Activated T-cell treated with anti-CD3 and anti-CD28 coated beads for 4 hours (primary cell): Measurements from ENCODE around the gene MCTP1.
"Not testable (repeated sequence)": the region's sequence is repeated elsewhere in the genome, so short reads cannot be mapped to it uniquely, and the experiment has no call there.

Experiments used
- DNase-seq: peaks from one replicate; pipeline ENCODE4 v3.0.0-alpha.2; 2020

The MCTP1 gene

DNA sequence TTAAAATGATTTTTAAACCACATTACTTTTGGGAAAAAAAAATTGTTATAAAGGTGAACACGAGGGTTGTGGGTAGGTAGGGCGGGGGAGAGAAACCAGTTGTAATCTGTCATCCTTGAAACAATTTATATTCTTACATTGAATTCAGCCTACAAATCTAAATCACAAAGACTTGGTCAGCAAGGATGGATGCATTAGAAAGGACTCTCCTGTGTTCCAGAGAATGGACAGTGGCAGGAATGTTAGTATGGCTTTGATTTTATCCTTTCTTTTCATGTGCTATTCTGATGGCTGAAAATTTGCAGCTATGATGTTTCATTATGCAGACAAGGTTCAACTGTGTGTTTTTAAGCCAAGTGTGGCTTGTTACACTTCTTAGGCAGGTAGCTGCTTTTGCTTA lies 431.8 kb downstream of the MCTP1 start:
- DNase-seq, result no peak

DNA sequence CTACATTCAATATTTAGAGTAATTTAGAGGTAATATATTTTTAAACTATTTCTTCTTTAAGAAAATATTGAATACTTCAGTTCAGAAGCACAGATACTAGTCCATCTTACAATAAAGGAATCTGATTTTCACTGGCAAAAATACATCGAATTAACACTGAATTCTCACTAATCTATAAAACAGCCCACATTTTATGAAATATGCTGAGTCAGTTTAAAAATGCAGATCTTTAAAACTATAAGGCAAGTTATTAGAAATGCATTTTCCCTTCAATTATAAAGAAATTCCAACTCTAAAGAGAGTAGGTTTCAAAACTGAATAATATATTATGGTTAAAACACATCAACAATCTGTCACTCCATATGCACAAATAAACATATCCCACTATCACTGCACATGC lies 433.9 kb downstream of the MCTP1 start:
- DNase-seq, result no peak

DNA sequence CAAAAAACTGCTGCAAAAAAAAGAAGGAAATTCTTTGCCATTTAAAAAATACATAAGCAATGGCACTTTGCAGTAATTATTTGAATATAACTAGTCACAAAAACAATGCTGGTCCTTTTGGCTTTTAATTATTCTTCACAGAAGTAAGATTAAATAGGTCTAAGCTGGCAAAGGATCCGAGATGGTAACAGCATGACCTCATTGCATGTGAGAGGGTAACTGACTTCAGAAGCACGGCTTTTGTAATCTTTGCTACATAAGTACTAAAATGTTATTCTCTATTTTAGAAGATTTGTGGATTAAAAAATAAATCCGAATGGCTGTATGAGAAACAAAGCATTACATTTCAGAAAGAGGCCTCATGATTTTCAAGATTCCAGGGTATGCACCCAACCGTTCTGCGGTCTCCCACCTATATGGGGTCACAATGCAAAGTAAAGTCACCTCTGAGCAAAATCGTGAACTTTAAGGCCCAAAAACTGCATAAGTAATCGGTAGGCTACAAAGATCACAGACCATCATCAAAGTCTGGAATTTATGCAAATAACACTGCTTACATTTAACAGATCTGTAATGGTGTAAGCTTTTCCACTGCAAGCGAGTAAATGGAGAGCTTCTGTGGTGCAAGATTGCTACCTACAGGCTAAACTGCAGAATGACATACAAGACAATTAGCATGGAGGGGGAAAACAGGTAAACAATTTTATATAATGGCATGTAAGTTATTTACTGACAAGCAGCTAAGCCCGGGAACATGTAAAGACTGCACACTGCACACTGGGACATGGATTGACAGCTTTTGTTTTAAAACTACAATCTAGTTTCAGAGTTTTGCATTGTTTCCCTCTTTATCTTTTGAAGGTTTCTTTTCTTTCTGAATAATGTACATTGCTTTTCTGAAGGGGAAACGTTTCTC lies 434.8 kb downstream of the MCTP1 start:
- DNase-seq, result peak; percentile 7

DNA sequence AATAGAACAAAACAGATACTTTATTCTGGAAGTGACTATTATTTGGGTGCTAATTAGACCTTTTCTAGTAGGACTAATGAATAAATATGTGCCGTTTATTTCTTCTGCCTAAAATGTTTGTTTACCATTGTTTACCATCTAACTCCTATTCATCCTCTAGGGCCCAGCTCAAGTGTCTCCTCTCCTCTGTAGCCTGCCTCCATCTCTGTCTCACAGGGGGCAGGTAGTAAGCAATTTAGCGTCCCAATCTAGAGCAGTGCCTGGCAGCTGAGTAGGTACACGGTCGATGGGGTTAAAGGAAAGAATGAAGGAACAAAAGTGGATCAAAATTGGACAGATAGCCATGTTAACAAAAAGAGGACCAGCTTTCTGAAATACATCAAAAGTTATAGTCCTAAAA lies 435.6 kb downstream of the MCTP1 start:
- no peak for DNase-seq

DNA sequence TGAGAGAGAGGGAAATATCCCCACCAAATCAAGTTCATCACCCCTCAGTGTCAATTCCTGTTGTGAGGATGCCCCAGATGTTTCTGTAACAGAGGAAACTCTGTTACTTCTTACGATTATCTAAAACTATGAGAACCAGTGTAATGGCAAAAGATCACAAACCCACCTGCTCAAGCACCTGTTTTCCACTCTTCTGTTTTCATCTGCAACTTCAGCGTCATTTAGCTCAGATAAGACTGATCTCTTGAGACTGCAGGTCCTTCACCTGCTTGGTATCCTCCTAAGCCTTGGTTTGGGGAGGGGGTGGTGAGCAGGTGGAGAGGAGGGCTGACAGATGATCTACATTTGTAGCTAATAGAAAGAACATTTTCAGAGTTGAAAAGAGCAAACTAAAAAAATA lies 437.2 kb downstream of the MCTP1 start:
- no peak for DNase-seq

DNA sequence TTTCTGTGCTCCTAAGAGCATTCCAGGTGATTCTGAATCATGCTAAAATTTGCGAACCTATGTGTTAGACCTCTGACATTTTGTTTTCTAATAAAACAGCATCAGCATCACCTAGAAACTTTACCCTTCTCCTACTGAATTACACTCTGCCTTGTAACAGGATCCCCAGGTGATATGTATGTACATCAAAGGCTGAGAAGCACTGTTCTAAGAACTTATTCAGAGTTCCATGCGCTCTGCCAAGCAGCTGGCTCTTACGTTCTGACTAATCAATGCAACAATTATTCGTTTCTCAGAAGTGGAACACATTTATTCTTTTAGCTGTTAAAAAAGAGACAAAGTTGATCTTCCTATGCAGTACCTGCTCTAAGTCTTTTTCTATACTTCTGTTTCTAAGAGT lies 437.9 kb downstream of the MCTP1 start:
- DNase-seq, result no peak

DNA sequence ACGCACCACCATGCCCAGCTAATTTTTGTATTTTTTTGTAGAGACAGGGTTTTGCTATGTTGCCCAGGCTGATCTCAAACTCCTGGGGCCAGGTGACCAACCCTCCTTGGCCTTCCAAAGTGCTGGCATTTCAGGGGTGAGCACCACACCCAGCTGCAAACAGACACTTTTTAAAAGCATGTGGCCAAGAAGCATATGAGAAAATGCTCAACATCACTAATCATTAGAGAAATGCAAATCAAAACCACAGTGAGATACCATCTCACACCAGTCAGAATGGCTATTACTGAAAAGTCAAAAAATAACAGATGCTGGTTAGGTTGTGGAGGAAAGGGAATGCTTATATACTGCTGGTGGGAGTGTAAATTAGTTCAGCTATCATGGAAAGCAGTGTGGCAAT lies 439.2 kb downstream of the MCTP1 start:
- DNase-seq, result not testable (repeated sequence)

DNA sequence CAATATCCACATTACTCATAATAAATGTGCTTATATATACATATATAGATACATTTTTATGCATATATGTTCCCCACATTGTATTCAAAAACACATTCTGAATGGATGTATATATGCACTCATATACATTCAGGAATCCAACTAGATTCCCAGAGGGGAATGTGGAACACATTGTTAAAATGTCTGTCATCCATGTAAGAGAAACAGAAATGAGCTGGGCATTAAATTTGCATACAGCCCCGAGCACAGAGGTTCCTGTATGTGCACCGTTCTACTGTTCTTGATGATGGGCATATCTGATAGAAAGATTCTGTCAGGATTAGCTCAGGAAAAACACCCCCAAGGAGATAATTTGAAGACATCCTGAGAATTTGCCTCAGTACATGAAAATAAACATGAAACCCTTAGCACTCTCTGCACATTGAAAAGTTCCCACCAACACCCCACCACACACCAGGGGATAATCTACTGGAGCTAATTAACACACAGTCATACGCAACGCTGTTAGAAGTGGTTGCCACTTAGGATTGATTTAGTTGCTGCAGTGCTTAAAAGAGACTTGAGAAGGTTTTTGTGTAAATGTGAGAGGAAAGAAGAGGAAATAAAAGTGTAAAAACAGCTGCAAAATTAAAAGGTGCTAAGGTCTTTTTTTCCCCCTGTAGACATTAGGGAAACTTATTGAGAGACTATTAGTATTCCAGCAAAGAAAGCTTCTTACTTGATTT lies 443.1 kb downstream of the MCTP1 start:
- no peak for DNase-seq

DNA sequence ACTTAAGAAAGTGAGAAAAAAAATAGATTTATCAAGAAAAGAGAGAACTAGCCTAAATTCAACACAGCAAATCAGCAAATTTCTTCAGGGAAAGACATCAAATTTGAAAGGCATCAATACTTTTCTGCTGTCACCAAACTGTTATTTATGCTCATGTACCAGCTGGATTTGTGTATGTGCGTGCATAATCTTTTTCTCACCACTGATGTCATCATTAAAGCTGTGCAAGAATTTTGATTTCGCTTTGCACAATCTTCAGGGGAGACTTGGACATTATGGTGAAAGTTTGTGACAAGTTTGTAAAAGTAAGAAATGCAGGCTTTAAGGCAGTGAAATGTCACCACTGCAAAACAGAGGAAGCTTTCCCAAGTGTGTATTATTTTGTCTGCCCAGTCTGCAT lies 451.0 kb downstream of the MCTP1 start:
- DNase-seq, result no peak

DNA sequence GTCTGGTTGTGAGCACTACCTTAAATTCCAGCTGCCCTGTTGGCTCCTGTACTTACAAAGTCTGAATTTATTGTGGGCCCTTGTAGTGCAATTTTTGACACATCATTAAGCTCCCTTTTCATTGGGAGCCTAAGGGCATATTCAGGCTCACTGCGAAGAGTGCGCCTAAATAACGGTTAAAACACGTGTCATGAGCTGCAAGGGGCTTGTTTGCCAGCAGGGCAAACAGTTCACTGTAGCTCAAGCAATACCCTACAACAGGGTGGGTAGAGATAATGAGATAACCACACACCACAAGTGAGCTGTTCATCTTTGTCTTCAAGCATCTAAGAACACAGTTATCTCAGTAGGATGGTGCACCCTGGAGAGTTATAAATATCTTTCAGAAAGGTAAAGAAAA lies 452.2 kb downstream of the MCTP1 start:
- no peak for DNase-seq

DNA sequence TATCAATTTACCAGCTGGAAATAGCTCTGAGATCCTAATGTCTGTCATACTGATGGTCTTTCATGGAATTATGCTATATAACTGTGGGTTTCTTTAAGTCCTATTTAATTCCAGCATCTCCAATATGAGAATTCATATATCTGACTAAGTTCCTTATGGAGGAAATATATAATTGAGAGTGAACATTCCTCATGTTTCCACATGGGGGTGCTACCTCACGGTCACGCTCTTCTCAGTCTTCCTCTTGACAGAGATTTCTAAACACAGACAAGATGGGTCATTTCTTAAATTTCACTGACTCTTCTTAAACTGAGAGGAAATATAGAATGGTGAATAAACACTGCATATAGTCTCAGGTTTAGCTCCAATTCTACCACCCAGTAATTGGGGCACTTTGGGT lies 454.4 kb downstream of the MCTP1 start:
- DNase-seq, result no peak

DNA sequence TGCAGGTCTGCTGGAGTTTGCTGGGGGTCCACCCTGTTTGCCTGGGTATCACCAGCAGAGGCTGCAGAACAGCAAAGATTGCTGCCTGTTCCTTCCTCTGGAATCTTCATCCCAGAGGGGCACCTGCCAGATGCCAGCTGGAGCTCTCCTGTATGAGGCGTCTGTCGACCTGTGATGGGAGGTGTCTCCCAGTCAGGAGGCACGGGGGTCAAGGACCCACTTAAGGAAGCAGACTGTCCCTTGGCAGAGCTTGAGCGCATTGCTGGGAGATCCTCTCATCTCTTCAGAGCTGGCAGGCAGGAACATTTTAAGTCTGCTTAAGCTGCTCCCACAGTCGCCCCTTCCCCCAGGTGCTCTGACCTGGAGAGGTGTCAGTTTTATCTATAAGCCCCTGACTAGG lies 456.7 kb downstream of the MCTP1 start:
- not testable (repeated sequence) for DNase-seq

DNA sequence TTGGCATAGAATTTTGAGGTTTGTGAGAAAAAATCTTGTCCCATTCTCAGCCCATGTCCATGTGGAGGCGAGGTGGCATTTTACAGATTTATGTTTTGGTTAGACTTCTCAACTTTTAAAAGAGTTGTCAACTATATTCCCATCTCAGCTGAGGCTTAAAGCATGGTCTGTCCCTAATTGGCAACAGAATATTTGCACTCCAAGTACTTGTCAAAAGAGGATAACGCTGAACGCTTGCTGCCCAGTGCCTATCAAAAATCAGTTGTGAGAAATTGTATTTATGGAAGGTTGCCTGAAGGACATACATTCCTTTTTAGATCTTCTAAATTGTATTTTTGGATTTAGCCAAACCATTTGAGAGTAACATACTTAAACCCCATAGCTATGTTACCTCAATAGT lies 464.4 kb downstream of the MCTP1 start:
- DNase-seq, result no peak

DNA sequence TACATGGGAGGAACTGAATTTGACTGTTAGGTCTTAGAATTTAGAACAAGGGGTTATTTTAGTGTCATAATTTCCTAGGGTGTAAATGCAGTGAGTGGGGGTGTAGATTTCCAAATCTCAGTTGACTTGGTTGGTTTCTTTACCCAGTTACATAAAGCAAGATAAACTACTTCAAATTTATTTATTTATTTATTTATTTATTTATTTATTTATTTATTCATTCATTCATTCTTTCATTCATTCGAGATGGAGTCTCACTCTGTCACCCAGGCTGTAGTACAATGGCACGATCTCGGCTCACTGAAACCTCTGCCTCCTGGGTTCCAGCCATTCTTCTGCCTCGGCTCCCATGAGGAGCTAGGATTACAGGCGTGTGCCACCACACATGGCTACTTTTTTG lies 466.0 kb downstream of the MCTP1 start:
- DNase-seq, result no peak

DNA sequence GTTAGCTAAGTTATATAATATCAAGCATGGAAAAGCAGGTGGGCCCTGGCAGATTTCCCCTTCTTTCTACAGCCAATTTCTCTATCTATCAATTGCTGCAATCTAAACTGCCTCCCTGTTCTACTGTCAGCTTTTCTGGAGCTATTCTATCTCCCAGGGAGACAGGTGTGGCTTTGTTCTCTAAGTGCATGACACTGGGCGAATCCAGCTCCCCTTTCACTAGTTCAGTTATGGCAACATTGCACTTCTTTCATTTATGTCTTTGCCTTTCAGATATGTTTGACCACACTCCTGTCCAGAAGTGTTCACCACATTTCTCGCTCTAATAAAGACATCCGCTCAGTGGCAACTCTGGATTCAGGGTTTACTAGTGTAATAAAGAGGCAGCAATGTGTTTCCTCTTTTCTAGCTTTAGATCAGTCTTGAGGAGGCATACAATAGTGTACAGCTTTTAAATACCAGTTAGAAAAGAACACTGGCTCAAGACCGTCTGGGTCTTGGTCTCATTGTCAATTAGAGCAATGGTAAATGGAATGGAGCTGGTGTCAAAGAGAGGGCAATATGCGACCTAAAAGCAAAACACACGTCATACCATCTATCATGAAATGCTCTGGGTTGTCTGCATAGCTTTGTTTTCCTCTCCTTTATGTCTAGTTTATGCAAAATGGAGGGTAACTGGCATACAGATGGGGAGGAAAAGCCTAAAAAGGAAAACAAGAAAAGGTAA lies 469.4 kb downstream of the MCTP1 start:
- DNase-seq, result no peak

DNA sequence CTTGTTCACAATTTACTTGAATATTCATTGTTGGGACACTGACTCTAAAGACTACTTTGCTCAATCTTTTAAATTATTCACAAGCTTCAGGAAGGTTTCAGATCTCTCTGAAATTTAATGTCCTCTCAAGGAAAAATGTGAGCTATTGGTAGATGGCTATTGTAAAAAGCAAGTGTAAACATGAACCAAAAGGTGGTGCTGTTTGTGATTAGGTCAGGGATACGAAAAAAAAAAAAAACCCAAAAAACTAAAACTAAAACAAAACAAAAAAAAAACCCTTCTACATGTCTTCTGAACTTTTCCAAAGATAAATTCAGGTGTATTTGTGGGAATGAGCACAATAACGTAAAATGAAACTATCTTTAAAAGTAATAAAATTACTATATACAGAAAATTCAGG lies 472.7 kb downstream of the MCTP1 start:
- no peak for DNase-seq

DNA sequence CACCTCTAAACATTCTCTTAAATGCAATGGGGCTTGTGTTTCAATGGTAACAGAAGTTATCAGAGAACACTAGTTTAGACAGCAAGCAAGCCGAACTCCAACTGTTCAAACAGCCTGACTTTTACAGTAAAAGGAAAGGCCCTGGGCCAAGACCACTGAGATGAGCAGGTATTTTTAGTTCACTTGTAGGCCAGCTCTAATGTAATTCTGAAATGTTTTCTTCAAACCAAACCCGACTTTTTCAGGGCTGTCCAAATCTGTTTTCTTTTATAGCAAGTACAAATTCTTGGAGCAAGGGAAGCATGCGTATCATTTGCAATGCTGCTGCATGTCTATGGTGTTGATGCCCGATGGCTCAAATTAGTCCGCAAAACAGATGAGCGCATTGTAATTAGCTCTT lies 473.6 kb downstream of the MCTP1 start:
- no peak for DNase-seq

DNA sequence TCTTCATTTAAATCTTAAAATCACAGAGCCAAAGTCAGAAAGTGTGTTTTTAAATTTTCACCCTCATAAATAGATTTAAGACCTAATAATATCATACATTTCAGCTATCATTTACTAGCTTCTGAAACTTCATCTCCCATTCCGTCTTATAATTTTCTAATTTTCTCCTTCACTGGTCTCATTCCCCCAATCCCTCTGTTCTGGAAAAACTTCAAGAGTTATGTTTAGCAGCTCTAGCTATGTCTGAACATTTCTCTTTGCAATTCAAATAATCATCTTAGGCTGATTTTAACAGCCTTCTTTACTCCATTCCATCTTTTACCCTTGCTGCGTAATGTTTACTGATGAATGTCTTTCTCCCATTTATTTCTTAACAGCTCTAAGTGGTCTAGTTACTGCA lies 474.0 kb downstream of the MCTP1 start:
- DNase-seq, result no peak

DNA sequence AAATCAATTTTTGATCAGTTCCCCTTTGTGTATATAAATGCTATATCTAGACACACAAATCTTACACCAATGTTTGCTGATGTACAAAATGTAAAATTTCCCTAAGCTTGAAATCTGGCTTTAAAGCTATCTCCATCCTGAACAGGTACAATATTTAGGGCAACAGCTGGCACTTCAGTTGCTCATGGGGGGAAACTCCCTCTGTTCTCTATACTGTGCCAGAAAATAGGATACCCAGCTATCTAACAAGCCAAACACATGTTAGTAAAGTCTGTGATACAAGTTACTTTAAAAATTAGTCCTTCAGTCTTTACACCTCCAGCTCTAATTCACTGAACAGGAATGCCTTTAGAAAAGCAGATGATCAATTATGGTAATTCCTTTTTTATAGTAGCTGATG lies 474.6 kb downstream of the MCTP1 start:
- no peak for DNase-seq

DNA sequence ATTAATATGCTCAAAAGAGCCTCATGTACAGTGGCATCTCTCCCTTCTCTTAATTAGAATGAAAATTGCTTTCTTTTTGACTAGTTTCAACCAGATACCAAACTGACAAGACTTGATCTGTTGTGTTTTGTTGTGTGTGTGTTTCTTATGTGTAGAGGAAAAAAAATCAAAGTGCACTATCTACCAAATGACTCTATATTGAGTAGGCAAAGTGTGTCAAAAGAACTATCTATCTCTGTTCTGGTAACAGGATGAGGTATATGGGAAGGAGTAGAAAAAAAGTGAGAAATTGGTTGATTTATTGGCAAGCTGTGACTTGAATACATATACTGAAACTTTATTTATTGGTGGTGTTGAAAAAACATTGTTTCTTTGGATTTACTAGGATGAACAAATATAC lies 476.4 kb downstream of the MCTP1 start:
- DNase-seq, result no peak

DNA sequence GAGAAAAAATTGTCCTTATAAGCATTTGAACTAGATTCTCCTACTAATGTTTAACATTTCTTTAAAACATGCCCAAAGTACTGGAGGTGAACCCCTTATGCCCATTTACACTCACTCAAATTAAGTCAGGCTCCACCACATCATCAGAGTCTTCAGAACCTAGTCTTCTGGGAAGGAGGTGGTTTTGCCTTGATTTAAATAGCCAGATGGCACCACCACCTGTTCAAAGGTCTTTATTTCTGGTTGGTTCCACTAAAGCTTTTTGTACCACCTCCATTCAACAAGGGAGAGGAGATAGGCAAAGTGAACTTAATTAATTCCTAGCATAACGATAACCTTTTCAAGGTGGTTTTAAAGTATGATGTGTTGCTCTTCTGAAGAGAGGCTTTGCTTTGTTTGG lies 476.9 kb downstream of the MCTP1 start:
- no peak for DNase-seq

DNA sequence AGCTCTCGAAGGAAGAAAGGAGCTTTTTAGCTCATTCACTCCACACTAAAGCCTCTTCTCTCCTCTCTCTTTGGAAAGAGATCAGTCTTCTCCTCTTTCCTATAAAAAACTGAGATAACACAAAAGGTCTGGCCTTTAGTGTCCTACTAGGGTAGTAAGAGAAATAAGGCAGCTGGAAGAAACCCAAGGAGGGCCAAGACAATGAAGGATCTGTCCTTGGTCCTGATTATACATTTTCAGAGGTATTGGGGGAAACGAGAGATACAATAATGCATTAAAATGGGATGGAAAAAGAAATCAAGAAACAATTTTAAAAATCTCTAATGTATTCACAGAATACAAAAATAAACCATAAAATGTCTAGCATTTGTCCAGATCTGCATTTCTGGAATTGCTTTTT lies 482.4 kb downstream of the MCTP1 start:
- no peak for DNase-seq

DNA sequence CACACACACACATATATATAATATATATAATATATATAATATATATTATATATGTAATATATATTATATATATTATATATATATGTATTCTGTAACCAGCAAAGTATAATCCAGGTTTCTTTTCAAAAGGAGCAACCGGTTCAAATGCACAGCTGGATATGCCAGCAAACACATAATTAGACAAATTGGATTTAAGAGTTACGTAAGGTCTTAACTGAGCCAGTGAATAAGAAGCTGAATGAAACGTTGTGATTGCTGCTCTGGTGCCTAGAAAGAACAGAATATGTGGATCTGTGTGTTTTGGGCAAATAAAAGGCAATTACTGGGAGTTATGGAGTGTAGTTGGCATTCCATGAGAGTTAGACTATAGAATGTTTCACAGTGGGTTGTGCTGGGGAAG lies 488.3 kb downstream of the MCTP1 start:
- DNase-seq, result no peak

DNA sequence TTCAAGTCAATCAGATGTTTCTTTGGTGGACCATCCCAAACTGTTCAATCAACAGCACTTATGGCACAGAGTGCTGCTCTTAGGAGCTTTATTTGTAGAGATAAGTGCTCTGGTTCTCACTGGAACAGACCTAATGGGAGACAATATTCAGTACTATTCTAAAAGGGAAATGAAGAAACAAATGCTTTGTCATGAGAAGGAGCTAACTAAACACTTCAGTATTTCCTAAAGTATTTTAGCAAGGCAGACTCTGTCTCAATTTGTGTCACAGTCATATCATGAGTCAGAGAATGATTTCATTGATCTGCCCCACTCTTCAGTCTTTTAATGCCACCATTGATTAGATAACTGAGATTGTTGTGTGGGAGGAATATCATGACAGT lies 491.1 kb downstream of the MCTP1 start:
- no peak for DNase-seq
